WTC11 (cell line): Measurements from ENCODE around the gene CDC42EP4.

Source experiments
- CBFB ChIP-seq: sonication (generic); formaldehyde crosslinking; IDR thresholded peaks from 2 replicates; pipeline ENCODE4 v1.8.1; 2022; ENCODE audit warnings: mild to moderate bottlenecking, low read depth, missing genetic modification reagents
- CREM ChIP-seq: sonication (generic); formaldehyde crosslinking; IDR thresholded peaks from 2 replicates; pipeline ENCODE4 v1.8.1; 2022; ENCODE audit warnings: mild to moderate bottlenecking, missing genetic modification reagents, moderate library complexity
- ESRRA ChIP-seq: sonication (generic); formaldehyde crosslinking; IDR thresholded peaks from 2 replicates; pipeline ENCODE4 v1.8.1; 2022; ENCODE audit warnings: mild to moderate bottlenecking, missing genetic modification reagents, borderline replicate concordance
- FOXP1 ChIP-seq: sonication (generic); formaldehyde crosslinking; IDR thresholded peaks from 2 replicates; pipeline ENCODE4 v1.8.0; 2022; ENCODE audit warnings: missing genetic modification reagents, mild to moderate bottlenecking, moderate library complexity, borderline replicate concordance
- SP1 ChIP-seq: sonication (generic); formaldehyde crosslinking; conservative IDR thresholded peaks from 2 replicates; pipeline ENCODE4 v1.8.1; 2022; ENCODE audit warnings: missing genetic modification reagents
- ZBTB21 ChIP-seq: sonication (generic); formaldehyde crosslinking; IDR thresholded peaks from 2 replicates; pipeline ENCODE4 v1.8.1; 2023; ENCODE audit warnings: mild to moderate bottlenecking, missing genetic modification reagents, borderline replicate concordance
- TF ChIP-seq, protein P1 (sequence below): fragments of 200-600 bp; IDR thresholded peaks from 2 replicates; pipeline ENCODE4 v1.8.0; 2022; ENCODE audit warnings: antibody characterized with exemption
- TF ChIP-seq, protein P2 (sequence below): sonication (generic); formaldehyde crosslinking; IDR thresholded peaks from 2 replicates; pipeline ENCODE4 v1.8.1; 2023; ENCODE audit warnings: mild to moderate bottlenecking, missing genetic modification reagents, borderline replicate concordance
- TF ChIP-seq, protein P3 (sequence below): sonication (generic); formaldehyde crosslinking; IDR thresholded peaks from 2 replicates; pipeline ENCODE4 v1.8.0; 2022; ENCODE audit warnings: mild to moderate bottlenecking, missing genetic modification reagents
- TF ChIP-seq, protein P4 (sequence below): sonication (generic); formaldehyde crosslinking; IDR thresholded peaks from 2 replicates; pipeline ENCODE4 v1.8.0; 2022; ENCODE audit warnings: mild to moderate bottlenecking, missing genetic modification reagents
- TF ChIP-seq, protein P5 (sequence below): sonication (generic); formaldehyde crosslinking; conservative IDR thresholded peaks from 2 replicates; pipeline ENCODE4 v1.8.1; 2022; ENCODE audit warnings: mild to moderate bottlenecking, missing genetic modification reagents
- TF ChIP-seq, protein P6 (sequence below): sonication (generic); formaldehyde crosslinking; IDR thresholded peaks from 2 replicates; pipeline ENCODE4 v1.8.0; 2022; ENCODE audit warnings: mild to moderate bottlenecking, missing genetic modification reagents
- TF ChIP-seq, protein P7 (sequence below): sonication (generic); formaldehyde crosslinking; IDR thresholded peaks from 2 replicates; pipeline ENCODE4 v1.8.1; 2023; ENCODE audit warnings: mild to moderate bottlenecking, moderate library complexity, missing genetic modification reagents
- TF ChIP-seq, protein P8 (sequence below): sonication (generic); formaldehyde crosslinking; IDR thresholded peaks from 2 replicates; pipeline ENCODE4 v1.8.0; 2022; ENCODE audit warnings: mild to moderate bottlenecking, missing genetic modification reagents

DNA sequence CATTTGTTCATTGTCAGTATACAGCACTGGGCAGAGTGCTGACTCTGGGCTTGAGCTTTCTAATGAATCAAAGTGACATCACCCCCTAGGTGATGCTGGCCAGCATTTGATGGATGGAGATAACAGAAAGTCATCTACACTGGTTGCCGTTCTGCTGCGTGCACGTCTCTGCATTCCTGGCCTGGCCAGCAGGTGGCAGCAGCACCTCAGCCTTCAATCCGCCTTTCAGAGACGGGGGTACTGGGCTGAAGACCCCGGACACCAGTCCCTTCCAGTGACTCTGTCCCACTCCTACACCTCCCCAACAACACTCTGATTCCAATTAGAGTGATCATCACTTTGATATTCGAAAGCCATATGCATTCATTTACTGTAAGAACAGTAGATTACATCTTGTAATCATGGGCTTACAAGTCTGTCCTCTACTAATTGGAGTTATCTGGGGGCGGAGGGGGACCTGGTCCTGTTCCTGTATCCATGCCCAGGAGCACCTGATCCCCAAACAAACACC is 56.1 kb downstream of the CDC42EP4 start:
- TF ChIP-seq CREM (CRISPR knock-in tag): no peak
- TF ChIP-seq, protein P1, sequence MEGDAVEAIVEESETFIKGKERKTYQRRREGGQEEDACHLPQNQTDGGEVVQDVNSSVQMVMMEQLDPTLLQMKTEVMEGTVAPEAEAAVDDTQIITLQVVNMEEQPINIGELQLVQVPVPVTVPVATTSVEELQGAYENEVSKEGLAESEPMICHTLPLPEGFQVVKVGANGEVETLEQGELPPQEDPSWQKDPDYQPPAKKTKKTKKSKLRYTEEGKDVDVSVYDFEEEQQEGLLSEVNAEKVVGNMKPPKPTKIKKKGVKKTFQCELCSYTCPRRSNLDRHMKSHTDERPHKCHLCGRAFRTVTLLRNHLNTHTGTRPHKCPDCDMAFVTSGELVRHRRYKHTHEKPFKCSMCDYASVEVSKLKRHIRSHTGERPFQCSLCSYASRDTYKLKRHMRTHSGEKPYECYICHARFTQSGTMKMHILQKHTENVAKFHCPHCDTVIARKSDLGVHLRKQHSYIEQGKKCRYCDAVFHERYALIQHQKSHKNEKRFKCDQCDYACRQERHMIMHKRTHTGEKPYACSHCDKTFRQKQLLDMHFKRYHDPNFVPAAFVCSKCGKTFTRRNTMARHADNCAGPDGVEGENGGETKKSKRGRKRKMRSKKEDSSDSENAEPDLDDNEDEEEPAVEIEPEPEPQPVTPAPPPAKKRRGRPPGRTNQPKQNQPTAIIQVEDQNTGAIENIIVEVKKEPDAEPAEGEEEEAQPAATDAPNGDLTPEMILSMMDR: peak; percentile 95
- no peak for TF ChIP-seq ESRRA
- TF ChIP-seq, protein P2, sequence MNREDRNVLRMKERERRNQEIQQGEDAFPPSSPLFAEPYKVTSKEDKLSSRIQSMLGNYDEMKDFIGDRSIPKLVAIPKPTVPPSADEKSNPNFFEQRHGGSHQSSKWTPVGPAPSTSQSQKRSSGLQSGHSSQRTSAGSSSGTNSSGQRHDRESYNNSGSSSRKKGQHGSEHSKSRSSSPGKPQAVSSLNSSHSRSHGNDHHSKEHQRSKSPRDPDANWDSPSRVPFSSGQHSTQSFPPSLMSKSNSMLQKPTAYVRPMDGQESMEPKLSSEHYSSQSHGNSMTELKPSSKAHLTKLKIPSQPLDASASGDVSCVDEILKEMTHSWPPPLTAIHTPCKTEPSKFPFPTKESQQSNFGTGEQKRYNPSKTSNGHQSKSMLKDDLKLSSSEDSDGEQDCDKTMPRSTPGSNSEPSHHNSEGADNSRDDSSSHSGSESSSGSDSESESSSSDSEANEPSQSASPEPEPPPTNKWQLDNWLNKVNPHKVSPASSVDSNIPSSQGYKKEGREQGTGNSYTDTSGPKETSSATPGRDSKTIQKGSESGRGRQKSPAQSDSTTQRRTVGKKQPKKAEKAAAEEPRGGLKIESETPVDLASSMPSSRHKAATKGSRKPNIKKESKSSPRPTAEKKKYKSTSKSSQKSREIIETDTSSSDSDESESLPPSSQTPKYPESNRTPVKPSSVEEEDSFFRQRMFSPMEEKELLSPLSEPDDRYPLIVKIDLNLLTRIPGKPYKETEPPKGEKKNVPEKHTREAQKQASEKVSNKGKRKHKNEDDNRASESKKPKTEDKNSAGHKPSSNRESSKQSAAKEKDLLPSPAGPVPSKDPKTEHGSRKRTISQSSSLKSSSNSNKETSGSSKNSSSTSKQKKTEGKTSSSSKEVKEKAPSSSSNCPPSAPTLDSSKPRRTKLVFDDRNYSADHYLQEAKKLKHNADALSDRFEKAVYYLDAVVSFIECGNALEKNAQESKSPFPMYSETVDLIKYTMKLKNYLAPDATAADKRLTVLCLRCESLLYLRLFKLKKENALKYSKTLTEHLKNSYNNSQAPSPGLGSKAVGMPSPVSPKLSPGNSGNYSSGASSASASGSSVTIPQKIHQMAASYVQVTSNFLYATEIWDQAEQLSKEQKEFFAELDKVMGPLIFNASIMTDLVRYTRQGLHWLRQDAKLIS (CRISPR knock-in tag): no peak
- TF ChIP-seq, protein P3, sequence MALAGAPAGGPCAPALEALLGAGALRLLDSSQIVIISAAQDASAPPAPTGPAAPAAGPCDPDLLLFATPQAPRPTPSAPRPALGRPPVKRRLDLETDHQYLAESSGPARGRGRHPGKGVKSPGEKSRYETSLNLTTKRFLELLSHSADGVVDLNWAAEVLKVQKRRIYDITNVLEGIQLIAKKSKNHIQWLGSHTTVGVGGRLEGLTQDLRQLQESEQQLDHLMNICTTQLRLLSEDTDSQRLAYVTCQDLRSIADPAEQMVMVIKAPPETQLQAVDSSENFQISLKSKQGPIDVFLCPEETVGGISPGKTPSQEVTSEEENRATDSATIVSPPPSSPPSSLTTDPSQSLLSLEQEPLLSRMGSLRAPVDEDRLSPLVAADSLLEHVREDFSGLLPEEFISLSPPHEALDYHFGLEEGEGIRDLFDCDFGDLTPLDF (CRISPR knock-in tag): no peak
- no peak for TF ChIP-seq ZBTB21 (CRISPR knock-in tag)
- TF ChIP-seq, protein P4, sequence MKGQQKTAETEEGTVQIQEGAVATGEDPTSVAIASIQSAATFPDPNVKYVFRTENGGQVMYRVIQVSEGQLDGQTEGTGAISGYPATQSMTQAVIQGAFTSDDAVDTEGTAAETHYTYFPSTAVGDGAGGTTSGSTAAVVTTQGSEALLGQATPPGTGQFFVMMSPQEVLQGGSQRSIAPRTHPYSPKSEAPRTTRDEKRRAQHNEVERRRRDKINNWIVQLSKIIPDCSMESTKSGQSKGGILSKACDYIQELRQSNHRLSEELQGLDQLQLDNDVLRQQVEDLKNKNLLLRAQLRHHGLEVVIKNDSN: no peak
- TF ChIP-seq, protein P5, sequence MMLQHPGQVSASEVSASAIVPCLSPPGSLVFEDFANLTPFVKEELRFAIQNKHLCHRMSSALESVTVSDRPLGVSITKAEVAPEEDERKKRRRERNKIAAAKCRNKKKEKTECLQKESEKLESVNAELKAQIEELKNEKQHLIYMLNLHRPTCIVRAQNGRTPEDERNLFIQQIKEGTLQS (CRISPR knock-in tag): no peak
- no peak for TF ChIP-seq FOXP1 (CRISPR knock-in tag)
- no peak for TF ChIP-seq SP1 (CRISPR knock-in tag)
- TF ChIP-seq, protein P6, sequence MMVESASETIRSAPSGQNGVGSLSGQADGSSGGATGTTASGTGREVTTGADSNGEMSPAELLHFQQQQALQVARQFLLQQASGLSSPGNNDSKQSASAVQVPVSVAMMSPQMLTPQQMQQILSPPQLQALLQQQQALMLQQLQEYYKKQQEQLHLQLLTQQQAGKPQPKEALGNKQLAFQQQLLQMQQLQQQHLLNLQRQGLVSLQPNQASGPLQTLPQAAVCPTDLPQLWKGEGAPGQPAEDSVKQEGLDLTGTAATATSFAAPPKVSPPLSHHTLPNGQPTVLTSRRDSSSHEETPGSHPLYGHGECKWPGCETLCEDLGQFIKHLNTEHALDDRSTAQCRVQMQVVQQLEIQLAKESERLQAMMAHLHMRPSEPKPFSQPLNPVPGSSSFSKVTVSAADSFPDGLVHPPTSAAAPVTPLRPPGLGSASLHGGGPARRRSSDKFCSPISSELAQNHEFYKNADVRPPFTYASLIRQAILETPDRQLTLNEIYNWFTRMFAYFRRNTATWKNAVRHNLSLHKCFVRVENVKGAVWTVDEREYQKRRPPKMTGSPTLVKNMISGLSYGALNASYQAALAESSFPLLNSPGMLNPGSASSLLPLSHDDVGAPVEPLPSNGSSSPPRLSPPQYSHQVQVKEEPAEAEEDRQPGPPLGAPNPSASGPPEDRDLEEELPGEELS (CRISPR knock-in tag): no peak
- TF ChIP-seq, protein P7, sequence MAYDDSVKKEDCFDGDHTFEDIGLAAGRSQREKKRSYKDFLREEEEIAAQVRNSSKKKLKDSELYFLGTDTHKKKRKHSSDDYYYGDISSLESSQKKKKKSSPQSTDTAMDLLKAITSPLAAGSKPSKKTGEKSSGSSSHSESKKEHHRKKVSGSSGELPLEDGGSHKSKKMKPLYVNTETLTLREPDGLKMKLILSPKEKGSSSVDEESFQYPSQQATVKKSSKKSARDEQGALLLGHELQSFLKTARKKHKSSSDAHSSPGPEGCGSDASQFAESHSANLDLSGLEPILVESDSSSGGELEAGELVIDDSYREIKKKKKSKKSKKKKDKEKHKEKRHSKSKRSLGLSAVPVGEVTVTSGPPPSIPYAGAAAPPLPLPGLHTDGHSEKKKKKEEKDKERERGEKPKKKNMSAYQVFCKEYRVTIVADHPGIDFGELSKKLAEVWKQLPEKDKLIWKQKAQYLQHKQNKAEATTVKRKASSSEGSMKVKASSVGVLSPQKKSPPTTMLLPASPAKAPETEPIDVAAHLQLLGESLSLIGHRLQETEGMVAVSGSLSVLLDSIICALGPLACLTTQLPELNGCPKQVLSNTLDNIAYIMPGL (CRISPR knock-in tag): no peak
- TF ChIP-seq CBFB: no peak
- TF ChIP-seq, protein P8, sequence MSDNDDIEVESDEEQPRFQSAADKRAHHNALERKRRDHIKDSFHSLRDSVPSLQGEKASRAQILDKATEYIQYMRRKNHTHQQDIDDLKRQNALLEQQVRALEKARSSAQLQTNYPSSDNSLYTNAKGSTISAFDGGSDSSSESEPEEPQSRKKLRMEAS (CRISPR knock-in tag): no peak
